Testis (tissue), 2 donors: Measurements from ENCODE around the gene TC2N.

Source experiments
- CTCF ChIP-seq, 3 experiments: fragments of 450-650 bp in 2 of 3; fragments of 200-600 bp in 1 of 3; sonication (generic) in 1 of 3; IDR thresholded peaks; one replicate each; pipeline ENCODE4 v1.5.1; 2016 to 2019; ENCODE audit warnings: antibody characterized with exemption in 3 of 3, mild to moderate bottlenecking in 2 of 3, moderate library complexity in 1 of 3
- POLR2A ChIP-seq: fragments of 450-650 bp; IDR thresholded peaks from one replicate; pipeline ENCODE4 v1.6.1; 2017; ENCODE audit warnings: antibody characterized with exemption, mild to moderate bottlenecking, moderate library complexity

GRCh38 chr14:91902336-91902735 is 35.0 kb upstream of the TC2N start:
- no peak for TF ChIP-seq CTCF (IDR thresholded peaks at IDR 0.05)
- TF ChIP-seq POLR2A: no peak
